ENCODE data around the gene TTI1.
A peak's percentile ranks its signal among the peaks of the same experiment; 100 is the strongest.

The TTI1 gene

GRCh38 chr20:37999526-38000263, 33.6 kb downstream of the TTI1 start:
- DNase-seq (ENCODE audit: extremely low read depth, low read depth): no peak
- H3K4me3 ChIP-seq (replicated peaks; ENCODE audit: low read depth, low read length): no peak overlapping the region
- no peak for TF ChIP-seq CTCF (IDR thresholded peaks at IDR 0.05; ENCODE audit: low read depth, low read length, missing control alignments)

GRCh38 chr20:37997516-37997915, 35.7 kb downstream of the TTI1 start:
- no peak for DNase-seq (ENCODE audit: extremely low read depth, low read depth)
- TF ChIP-seq CTCF (IDR thresholded peaks at IDR 0.05; ENCODE audit: low read depth, low read length, missing control alignments): no peak
- H3K4me3 ChIP-seq (replicated peaks; ENCODE audit: low read depth, low read length): no peak overlapping the region

- DNase-seq (ENCODE audit: extremely low read depth, low read depth): no peak
- TF ChIP-seq CTCF (IDR thresholded peaks at IDR 0.05; ENCODE audit: low read depth, low read length, missing control alignments): no peak
- H3K4me3 ChIP-seq (replicated peaks; ENCODE audit: low read depth, low read length): no peak overlapping the region
Observed at GRCh38 chr20:37995856-37996605, 37.2 kb downstream of the TTI1 start.

- no peak for DNase-seq (ENCODE audit: extremely low read depth, low read depth)
- no peak overlapping the region for H3K4me3 ChIP-seq (replicated peaks; ENCODE audit: low read depth, low read length)
- no peak for TF ChIP-seq CTCF (IDR thresholded peaks at IDR 0.05; ENCODE audit: low read depth, low read length, missing control alignments)
Observed at GRCh38 chr20:37994512-37994911, 38.7 kb downstream of the TTI1 start.

- DNase-seq (ENCODE audit: extremely low read depth, low read depth): peak; percentile 80
- no peak overlapping the region for H3K4me3 ChIP-seq (replicated peaks; ENCODE audit: low read depth, low read length)
- TF ChIP-seq CTCF (IDR thresholded peaks at IDR 0.05; ENCODE audit: low read depth, low read length, missing control alignments): peak; percentile 46
Observed at GRCh38 chr20:37992802-37993409, 40.4 kb downstream of the TTI1 start.

GRCh38 chr20:37991908-37992307, 41.3 kb downstream of the TTI1 start:
- TF ChIP-seq CTCF (IDR thresholded peaks at IDR 0.05; ENCODE audit: low read depth, low read length, missing control alignments): no peak
- H3K4me3 ChIP-seq (replicated peaks; ENCODE audit: low read depth, low read length): no peak overlapping the region
- DNase-seq (ENCODE audit: extremely low read depth, low read depth): no peak
